Testis (tissue), 2 donors: Measurements from ENCODE around the gene MACF1.

Experiments used
- POLR2A ChIP-seq: fragments of 450-650 bp; IDR thresholded peaks from one replicate; pipeline ENCODE4 v1.6.1; 2017; ENCODE audit warnings: antibody characterized with exemption, mild to moderate bottlenecking, moderate library complexity
- TF ChIP-seq, protein P1 (sequence below), 3 experiments: fragments of 450-650 bp in 2 of 3; fragments of 200-600 bp in 1 of 3; sonication (generic) in 1 of 3; IDR thresholded peaks; one replicate each; pipeline ENCODE4 v1.5.1; 2016 to 2019; ENCODE audit warnings: antibody characterized with exemption in 3 of 3, mild to moderate bottlenecking in 2 of 3, moderate library complexity in 1 of 3

DNA sequence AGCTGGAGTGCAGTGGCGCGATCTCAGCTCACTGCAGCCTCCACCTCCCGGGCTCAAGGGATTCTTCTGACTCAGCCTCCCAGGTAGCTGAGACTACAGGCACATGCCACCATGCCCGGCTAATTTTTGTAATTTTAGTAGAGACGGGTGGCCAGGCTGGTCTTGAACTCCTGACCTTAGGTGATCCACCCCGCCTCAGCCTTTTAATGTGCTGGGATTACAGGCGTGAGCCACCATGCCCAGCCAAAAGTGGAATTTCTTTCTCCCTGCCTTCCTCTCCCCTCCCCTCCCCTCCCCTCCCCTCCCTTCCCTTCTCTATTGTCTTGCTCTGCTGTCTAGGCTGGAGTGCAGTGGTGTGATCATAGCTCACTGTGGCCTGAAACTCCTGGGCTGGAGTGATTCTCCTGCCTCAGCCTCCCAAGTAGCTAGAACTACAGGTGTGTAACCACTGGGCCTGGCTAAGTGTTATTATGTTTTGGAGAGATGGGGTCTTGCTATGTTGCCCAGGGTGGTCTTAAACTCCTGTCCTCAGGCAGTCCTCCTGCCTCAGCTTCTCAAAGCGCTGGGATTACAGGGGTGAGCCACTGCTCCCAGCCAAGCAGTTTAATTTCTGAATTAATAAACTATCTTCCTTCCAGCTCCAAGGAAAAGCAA is 10.0 kb upstream of the MACF1 start:
- TF ChIP-seq, protein P1, sequence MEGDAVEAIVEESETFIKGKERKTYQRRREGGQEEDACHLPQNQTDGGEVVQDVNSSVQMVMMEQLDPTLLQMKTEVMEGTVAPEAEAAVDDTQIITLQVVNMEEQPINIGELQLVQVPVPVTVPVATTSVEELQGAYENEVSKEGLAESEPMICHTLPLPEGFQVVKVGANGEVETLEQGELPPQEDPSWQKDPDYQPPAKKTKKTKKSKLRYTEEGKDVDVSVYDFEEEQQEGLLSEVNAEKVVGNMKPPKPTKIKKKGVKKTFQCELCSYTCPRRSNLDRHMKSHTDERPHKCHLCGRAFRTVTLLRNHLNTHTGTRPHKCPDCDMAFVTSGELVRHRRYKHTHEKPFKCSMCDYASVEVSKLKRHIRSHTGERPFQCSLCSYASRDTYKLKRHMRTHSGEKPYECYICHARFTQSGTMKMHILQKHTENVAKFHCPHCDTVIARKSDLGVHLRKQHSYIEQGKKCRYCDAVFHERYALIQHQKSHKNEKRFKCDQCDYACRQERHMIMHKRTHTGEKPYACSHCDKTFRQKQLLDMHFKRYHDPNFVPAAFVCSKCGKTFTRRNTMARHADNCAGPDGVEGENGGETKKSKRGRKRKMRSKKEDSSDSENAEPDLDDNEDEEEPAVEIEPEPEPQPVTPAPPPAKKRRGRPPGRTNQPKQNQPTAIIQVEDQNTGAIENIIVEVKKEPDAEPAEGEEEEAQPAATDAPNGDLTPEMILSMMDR (IDR thresholded peaks at IDR 0.05) = no peak
- no peak for TF ChIP-seq POLR2A
